ENCODE results near the gene OGN.

Gene OGN

DNA sequence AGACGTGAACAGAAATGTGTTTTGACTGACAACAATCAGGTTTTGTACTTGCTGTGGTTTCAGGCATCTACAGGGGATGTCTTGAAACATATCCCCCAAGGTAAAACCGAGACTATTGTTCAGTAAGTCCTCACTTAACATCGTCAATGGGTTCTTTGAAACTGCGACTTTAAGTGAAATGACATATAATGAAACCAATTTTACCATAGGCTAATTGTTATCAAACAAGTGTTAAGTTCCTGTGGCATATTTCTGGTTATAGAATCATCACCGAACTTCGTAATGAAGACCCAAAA is 36.3 kb upstream of the OGN start:
- no peak for TF ChIP-seq EZH2phosphoT487 (IDR thresholded peaks at IDR 0.05; ENCODE audit: borderline replicate concordance, low read length)
- TF ChIP-seq, protein P1, sequence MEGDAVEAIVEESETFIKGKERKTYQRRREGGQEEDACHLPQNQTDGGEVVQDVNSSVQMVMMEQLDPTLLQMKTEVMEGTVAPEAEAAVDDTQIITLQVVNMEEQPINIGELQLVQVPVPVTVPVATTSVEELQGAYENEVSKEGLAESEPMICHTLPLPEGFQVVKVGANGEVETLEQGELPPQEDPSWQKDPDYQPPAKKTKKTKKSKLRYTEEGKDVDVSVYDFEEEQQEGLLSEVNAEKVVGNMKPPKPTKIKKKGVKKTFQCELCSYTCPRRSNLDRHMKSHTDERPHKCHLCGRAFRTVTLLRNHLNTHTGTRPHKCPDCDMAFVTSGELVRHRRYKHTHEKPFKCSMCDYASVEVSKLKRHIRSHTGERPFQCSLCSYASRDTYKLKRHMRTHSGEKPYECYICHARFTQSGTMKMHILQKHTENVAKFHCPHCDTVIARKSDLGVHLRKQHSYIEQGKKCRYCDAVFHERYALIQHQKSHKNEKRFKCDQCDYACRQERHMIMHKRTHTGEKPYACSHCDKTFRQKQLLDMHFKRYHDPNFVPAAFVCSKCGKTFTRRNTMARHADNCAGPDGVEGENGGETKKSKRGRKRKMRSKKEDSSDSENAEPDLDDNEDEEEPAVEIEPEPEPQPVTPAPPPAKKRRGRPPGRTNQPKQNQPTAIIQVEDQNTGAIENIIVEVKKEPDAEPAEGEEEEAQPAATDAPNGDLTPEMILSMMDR (IDR thresholded peaks at IDR 0.05; ENCODE audit: low read depth, low read length, poor library complexity, severe bottlenecking): no peak
- Histone ChIP-seq H4K20me1 (ENCODE audit: control insufficient read depth, insufficient read depth, low read depth, low read length) (no peaks in the 10 kb centered on the region), H3K27ac (ENCODE audit: low read depth, low read length) (no peak overlapping the region), H3K79me2 (ENCODE audit: control insufficient read depth, low read length) (no peaks in the 10 kb centered on the region), H3K4me2 (ENCODE audit: low read length) (no peak overlapping the region), H3K4me1 (ENCODE audit: control insufficient read depth, low read length) (no peaks in the 10 kb centered on the region), H3K27me3 (ENCODE audit: control insufficient read depth, low read length) (no peaks in the 10 kb centered on the region), H3K9me2 (replicated peaks; ENCODE audit: control insufficient read depth, low read length) (no peaks in the 10 kb centered on the region), H3K36me3 (ENCODE audit: control insufficient read depth, low read length) (no peaks in the 10 kb centered on the region), H3K9me3 (ENCODE audit: control insufficient read depth, insufficient read depth, low read length) (no peaks in the 10 kb centered on the region), H3K4me3 (ENCODE audit: low read length) (no peak overlapping the region), H3F3A (ENCODE audit: control insufficient read depth, insufficient read depth) (no peaks in the 10 kb centered on the region)

GRCh38 chr9:92439921-92440750 is 35.8 kb upstream of the OGN start:
- Histone ChIP-seq H3K36me3 (ENCODE audit: control insufficient read depth, low read length) (no peaks in the 10 kb centered on the region), H3K4me1 (ENCODE audit: control insufficient read depth, low read length) (no peaks in the 10 kb centered on the region), H3K79me2 (ENCODE audit: control insufficient read depth, low read length) (no peaks in the 10 kb centered on the region), H3K4me3 (ENCODE audit: low read length) (no peak overlapping the region), H3K27me3 (ENCODE audit: control insufficient read depth, low read length) (no peaks in the 10 kb centered on the region), H3K27ac (ENCODE audit: low read depth, low read length) (no peak overlapping the region), H3F3A (ENCODE audit: control insufficient read depth, insufficient read depth) (no peaks in the 10 kb centered on the region), H3K9me3 (ENCODE audit: control insufficient read depth, insufficient read depth, low read length) (no peaks in the 10 kb centered on the region), H4K20me1 (ENCODE audit: control insufficient read depth, insufficient read depth, low read depth, low read length) (no peaks in the 10 kb centered on the region), H3K4me2 (ENCODE audit: low read length) (no peak overlapping the region), H3K9me2 (replicated peaks; ENCODE audit: control insufficient read depth, low read length) (no peaks in the 10 kb centered on the region)
- no peak for TF ChIP-seq EZH2phosphoT487 (IDR thresholded peaks at IDR 0.05; ENCODE audit: borderline replicate concordance, low read length)
- TF ChIP-seq, protein P1 (IDR thresholded peaks at IDR 0.05; ENCODE audit: low read depth, low read length, poor library complexity, severe bottlenecking): no peak

DNA sequence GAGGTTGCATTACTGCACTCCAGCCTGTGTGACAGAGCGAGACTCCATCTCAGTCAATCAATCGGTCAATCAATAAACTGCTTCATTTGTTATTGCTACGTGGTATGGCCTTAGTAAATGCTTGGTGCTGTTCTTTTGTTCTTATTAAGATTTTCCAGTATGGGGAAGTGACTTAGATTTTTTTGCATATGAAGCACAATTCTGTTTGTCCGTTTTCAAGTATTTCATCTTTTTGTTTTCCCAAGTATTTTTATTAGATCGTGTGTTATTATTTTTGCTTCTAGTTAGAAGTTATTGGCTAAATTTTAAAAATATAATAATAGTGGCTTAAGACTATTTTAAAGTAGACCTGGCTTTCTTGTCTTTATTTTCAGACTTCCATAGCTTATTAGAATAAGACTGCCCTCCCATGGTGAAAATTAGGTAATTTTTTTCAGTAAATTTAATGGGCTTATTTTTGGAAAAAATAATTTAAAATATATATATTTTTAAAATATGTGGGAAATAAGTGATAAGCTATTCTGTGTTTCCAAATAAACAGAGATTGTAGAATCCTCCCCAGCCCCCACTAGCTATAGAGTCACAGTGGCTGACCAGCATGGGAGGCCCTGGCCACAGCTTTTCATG is 34.6 kb upstream of the OGN start:
- Histone ChIP-seq H3K4me2 (ENCODE audit: low read length) (no peak overlapping the region), H3K9me2 (replicated peaks; ENCODE audit: control insufficient read depth, low read length) (no peaks in the 10 kb centered on the region), H3K36me3 (ENCODE audit: control insufficient read depth, low read length) (no peaks in the 10 kb centered on the region), H3K27ac (ENCODE audit: low read depth, low read length) (no peak overlapping the region), H3K27me3 (ENCODE audit: control insufficient read depth, low read length) (no peaks in the 10 kb centered on the region), H3F3A (ENCODE audit: control insufficient read depth, insufficient read depth) (no peaks in the 10 kb centered on the region), H4K20me1 (ENCODE audit: control insufficient read depth, insufficient read depth, low read depth, low read length) (no peaks in the 10 kb centered on the region), H3K4me3 (ENCODE audit: low read length) (no peak overlapping the region), H3K9me3 (ENCODE audit: control insufficient read depth, insufficient read depth, low read length) (no peaks in the 10 kb centered on the region), H3K79me2 (ENCODE audit: control insufficient read depth, low read length) (no peaks in the 10 kb centered on the region), H3K4me1 (ENCODE audit: control insufficient read depth, low read length) (no peaks in the 10 kb centered on the region)
- TF ChIP-seq, protein P1 (IDR thresholded peaks at IDR 0.05; ENCODE audit: low read depth, low read length, poor library complexity, severe bottlenecking): no peak
- no peak for TF ChIP-seq EZH2phosphoT487 (IDR thresholded peaks at IDR 0.05; ENCODE audit: borderline replicate concordance, low read length)

All from DOHH2 (cell line).